OCI-LY3 (cell line): ENCODE results near the gene TMEM238.

Experiments
- H2AFZ ChIP-seq: fragments of 200-600, 300-600 bp; shearing (Covaris generic); 2 replicates; pipeline ENCODE4 v1.6.0; 2014; ENCODE audit warnings: antibody characterized with exemption, low read depth, low read length
- H3K27ac ChIP-seq: fragments of 200-600, 300-600 bp; sonication (generic); 2 replicates; pipeline ENCODE4 v1.5.1; 2014; ENCODE audit warnings: mild to moderate bottlenecking, low read length, moderate library complexity, mixed read lengths
- H3K27me3 ChIP-seq: fragments of 200-600, 300-600 bp; sonication (generic); 2 replicates; pipeline ENCODE4 v1.6.1; 2014; ENCODE audit warnings: low read depth, low read length, mixed read lengths
- H3K36me3 ChIP-seq: fragments of 200-600, 300-600 bp; sonication (generic); replicated peaks from 2 replicates; pipeline ENCODE3; 2014; ENCODE audit warnings: low read depth, low read length, mixed read lengths
- H3K4me1 ChIP-seq: fragments of 300-600, 200-600 bp; sonication (generic); 2 replicates; pipeline ENCODE4 v1.6.1; 2014; ENCODE audit warnings: low read length, mixed read lengths
- H3K4me2 ChIP-seq: fragments of 200-600, 300-600 bp; sonication (generic); 2 replicates; pipeline ENCODE4 v1.6.1; 2014; ENCODE audit warnings: low read length, mixed read lengths
- H3K4me3 ChIP-seq: fragments of 300-600, 200-600 bp; sonication (generic); 2 replicates; pipeline ENCODE4 v1.5.1; 2014; ENCODE audit warnings: antibody characterized with exemption, mild to moderate bottlenecking, low read length, moderate library complexity
- H3K79me2 ChIP-seq: fragments of 300-600, 200-600 bp; shearing (Covaris generic); 2 replicates; pipeline ENCODE4 v1.6.1; 2014; ENCODE audit warnings: mild to moderate bottlenecking, low read length, mixed read lengths
- H3K9ac ChIP-seq: fragments of 300-600, 200-600 bp; shearing (Covaris generic); 2 replicates; pipeline ENCODE4 v1.6.0; 2014; ENCODE audit warnings: mild to moderate bottlenecking, low read length, moderate library complexity
- H3K9me3 ChIP-seq: fragments of 200-600, 300-600 bp; shearing (Covaris generic); 2 replicates; pipeline ENCODE4 v1.6.1; 2014; ENCODE audit warnings: low read length, mixed read lengths; ENCODE audit not compliant: insufficient read depth
- H4K20me1 ChIP-seq: fragments of 200-600, 300-600 bp; sonication (generic); 2 replicates; pipeline ENCODE4 v1.6.1; 2016; ENCODE audit warnings: low read length, mixed read lengths; ENCODE audit not compliant: insufficient read depth
- EZH2phosphoT487 ChIP-seq: fragments of 200-600 bp; shearing (Covaris generic); IDR thresholded peaks from 2 replicates; pipeline ENCODE4 v1.6.1; 2018; ENCODE audit warnings: antibody characterized with exemption, mixed run types, low read depth
- TF ChIP-seq, protein P1 (sequence below): fragments of 200-600, 300-600 bp; sonication (generic); IDR thresholded peaks from 2 replicates; pipeline ENCODE4 v1.5.1; 2014; ENCODE audit warnings: antibody characterized with exemption, low read length, low read depth

TMEM238 gene

DNA sequence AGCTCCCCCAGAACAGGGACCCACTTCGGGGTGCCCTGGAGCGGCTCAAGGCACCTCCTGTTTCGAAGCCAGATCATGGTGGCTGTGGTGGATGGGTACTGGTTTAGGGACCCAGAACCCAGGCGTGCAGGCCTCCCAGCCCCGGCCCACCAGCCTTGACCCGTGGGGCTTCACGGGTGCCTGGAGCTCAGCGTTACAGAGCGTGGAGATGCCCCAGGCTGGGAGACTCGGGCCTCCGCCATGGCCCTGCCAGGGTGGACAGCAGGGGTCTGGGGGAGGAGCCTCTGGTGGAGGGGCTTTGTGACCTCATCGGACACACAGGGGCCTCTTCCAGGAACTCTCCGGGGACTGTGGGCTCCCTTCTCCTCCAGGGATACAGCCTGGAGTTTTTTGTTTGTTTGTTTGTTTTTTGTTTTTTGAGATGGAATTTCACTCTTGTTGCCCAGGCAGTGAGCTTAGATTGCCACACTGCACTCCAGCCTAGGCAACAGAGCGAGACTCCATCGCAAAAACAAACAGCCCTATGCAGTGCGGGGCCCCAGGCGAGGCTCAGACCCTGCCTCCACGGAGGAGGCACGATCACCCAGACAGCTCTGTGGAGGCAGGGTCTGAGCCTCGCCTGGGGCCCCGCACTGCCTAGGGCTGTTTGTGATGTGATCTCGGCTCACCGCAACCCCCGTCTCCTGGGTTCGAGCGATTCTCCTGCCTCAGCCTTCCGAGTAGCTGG lies 20.9 kb downstream of the TMEM238 start, which contains the start of gene GARIN5B:
TSS of gene GARIN5B (minus strand) at position 271 of the 727 bp plus-strand sequence. CDS start at position 77, 194 bp downstream.
- H3K9ac ChIP-seq: no peak within 1 kb of the TSS

DNA sequence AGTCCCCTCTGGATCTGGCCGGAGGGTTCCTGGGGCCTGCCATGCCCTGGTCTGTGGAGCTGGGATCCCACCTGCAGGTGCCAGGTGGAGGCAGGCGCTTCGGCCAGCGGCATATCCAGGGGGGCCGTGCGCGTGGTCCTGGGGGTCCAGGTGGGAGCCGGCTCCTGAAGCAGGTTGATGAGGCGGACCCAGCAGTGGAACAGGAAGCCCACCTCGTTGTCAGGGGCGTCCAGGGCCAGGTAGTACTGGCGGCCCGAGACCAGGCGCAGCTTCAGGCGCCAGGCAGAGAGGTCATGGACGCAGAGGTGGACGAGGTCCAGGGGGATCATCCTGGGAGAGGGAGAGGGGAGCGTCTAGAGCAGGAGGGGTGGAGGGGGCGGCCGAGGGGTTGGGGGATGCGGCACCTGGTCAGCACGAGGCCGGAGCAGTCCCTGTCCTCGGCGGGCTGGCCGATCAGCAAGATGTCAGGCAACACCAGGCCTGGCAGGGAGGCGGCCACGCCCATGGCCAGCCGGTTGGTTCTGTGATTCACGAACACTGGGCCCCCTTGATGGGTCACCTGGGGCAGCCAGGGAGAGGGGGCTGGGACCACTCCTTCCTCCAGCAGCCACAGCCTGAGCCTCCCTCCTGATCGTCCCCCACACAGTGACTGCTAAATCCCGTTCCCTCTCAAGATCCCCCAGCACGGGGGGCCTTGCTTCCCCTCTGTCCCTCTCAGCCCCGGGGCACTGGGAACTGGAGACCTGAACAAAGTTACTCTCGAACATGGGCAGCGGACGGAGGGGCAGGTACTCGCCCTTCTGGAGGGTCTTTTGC lies 21.7 kb downstream of the TMEM238 start:
- H3K4me1 ChIP-seq: no peaks in the 10 kb centered on the region
- H3K79me2 ChIP-seq: no peaks in the 10 kb centered on the region
- TF ChIP-seq, protein P1, sequence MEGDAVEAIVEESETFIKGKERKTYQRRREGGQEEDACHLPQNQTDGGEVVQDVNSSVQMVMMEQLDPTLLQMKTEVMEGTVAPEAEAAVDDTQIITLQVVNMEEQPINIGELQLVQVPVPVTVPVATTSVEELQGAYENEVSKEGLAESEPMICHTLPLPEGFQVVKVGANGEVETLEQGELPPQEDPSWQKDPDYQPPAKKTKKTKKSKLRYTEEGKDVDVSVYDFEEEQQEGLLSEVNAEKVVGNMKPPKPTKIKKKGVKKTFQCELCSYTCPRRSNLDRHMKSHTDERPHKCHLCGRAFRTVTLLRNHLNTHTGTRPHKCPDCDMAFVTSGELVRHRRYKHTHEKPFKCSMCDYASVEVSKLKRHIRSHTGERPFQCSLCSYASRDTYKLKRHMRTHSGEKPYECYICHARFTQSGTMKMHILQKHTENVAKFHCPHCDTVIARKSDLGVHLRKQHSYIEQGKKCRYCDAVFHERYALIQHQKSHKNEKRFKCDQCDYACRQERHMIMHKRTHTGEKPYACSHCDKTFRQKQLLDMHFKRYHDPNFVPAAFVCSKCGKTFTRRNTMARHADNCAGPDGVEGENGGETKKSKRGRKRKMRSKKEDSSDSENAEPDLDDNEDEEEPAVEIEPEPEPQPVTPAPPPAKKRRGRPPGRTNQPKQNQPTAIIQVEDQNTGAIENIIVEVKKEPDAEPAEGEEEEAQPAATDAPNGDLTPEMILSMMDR: no peak
- TF ChIP-seq EZH2phosphoT487: no peak
- no peak overlapping the region for H3K4me2 ChIP-seq
- H3K36me3 ChIP-seq: no peaks in the 10 kb centered on the region
- H3K4me3 ChIP-seq: no peak overlapping the region
- no peak overlapping the region for H3K9ac ChIP-seq
- no peak overlapping the region for H3K27ac ChIP-seq
- H3K9me3 ChIP-seq: no peaks in the 10 kb centered on the region
- H3K27me3 ChIP-seq: peaks cover 2% of the 10 kb centered on the region; the same call in 1 of the 2 replicates
- H2AFZ ChIP-seq: no peak overlapping the region
- no peaks in the 10 kb centered on the region for H4K20me1 ChIP-seq

More for the DNA sequence above, 20.9 kb downstream of the TMEM238 start, which contains the start of gene GARIN5B:
- Histone ChIP-seq H3K9me3 (no peaks in the 10 kb centered on the region), H3K4me1 (no peaks in the 10 kb centered on the region), H3K27ac (no peak within 1 kb of the TSS), H4K20me1 (no peaks in the 10 kb centered on the region), H3K4me3 (no peak within 1 kb of the TSS), H3K27me3 (no peaks in the 10 kb centered on the region), H3K79me2 (no peaks in the 10 kb centered on the region), H2AFZ (no peak within 1 kb of the TSS), H3K4me2 (no peak within 1 kb of the TSS), H3K36me3 (no peaks in the 10 kb centered on the region)
- TF ChIP-seq EZH2phosphoT487: no peak
- TF ChIP-seq, protein P1: no peak

DNA sequence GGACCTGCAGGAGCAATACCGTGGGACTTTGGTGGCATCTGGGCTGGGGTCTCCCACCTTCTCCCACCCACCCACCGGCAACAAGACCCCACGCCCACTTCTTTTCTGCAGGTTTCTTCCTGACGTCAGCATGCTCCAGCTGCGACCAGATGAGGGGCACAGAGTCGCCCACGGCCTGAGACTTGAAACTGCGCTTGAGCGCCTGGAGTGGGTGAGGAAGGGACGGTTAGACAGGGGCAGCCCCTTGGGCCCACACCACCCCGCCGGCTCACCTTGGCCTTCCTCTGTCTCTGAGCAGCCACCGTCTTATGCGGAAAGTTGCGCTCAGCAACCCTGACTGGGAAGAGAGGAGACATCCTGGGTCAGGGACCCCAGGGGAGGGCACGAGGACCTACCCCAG lies 23.2 kb downstream of the TMEM238 start:
- H3K9ac ChIP-seq: no peak overlapping the region
- H3K27me3 ChIP-seq: peaks cover 5% of the 10 kb centered on the region; the same call in 1 of the 2 replicates
- H3K27ac ChIP-seq: no peak overlapping the region
- no peaks in the 10 kb centered on the region for H3K79me2 ChIP-seq
- TF ChIP-seq, protein P1: no peak
- TF ChIP-seq EZH2phosphoT487: no peak
- H3K9me3 ChIP-seq: no peaks in the 10 kb centered on the region
- H3K36me3 ChIP-seq: no peaks in the 10 kb centered on the region
- H3K4me2 ChIP-seq: no peak overlapping the region
- no peaks in the 10 kb centered on the region for H3K4me1 ChIP-seq
- no peaks in the 10 kb centered on the region for H4K20me1 ChIP-seq
- no peak overlapping the region for H3K4me3 ChIP-seq
- H2AFZ ChIP-seq: no peak overlapping the region
